Ascending aorta (tissue), 2 donors: ENCODE data around the gene NFIA. TPM values are rescaled to one million over a fixed set of nuclear protein-coding genes. Genes with fewer than 3 reads are reported as not detected.
A peak's percentile ranks its signal among the peaks of the same experiment; 100 is the strongest.

Source experiments
- DNase-seq, 2 donors: peaks; one replicate each; pipeline ENCODE4 v3.0.0-alpha.2; 2019; ENCODE audit warnings: low spot score in 2 of 2
- H3K27ac ChIP-seq, 2 donors: fragments of 200-600 bp; sonication (generic); one replicate each; pipeline ENCODE4 v1.5.1; 2016 to 2017; ENCODE audit warnings: mild to moderate bottlenecking in 1 of 2
- H3K27me3 ChIP-seq: fragments of 200-600 bp; sonication (generic); one replicate; pipeline ENCODE4 v1.5.1; 2017
- H3K36me3 ChIP-seq, 2 donors: fragments of 200-600 bp; sonication (generic); one replicate each; pipeline ENCODE4 v1.5.1; 2016
- H3K4me1 ChIP-seq, 2 donors: fragments of 200-600 bp; sonication (generic); one replicate each; pipeline ENCODE4 v1.5.1; 2016 to 2017; ENCODE audit warnings: mild to moderate bottlenecking in 1 of 2
- H3K4me3 ChIP-seq, 2 donors: fragments of 200-600 bp; sonication (generic); one replicate each; pipeline ENCODE4 v1.5.1; 2016 to 2017; ENCODE audit warnings: mild to moderate bottlenecking in 1 of 2
- H3K9me3 ChIP-seq, 2 donors: fragments of 200-600 bp; sonication (generic); one replicate each; pipeline ENCODE4 v1.5.1; 2016
- CTCF ChIP-seq, 3 experiments: fragments of 200-600 bp in 2 of 3; fragments of 450-650 bp in 1 of 3; sonication (generic) in 2 of 3; IDR thresholded peaks; one replicate each; pipeline ENCODE4 v1.5.1; 2016 to 2019; ENCODE audit warnings: antibody characterized with exemption in 3 of 3, mild to moderate bottlenecking in 1 of 3, moderate library complexity in 1 of 3
- intact Hi-C: fragments of 100-400 bp; cut with DNase I; formaldehyde crosslinking; loops from one replicate; pipeline ENCODE4 v1.15.1; 2023
- total RNA-seq: library from RNA; depleted of rRNA; stranded (reverse); fragments of >200 nt; gene quantifications from one replicate; pipeline ENCODE4 v1.1.0, GENCODE V29; 2016

Gene NFIA
- total RNA-seq, 1 donor from 2014 or later, result 52.0 TPM

- Histone ChIP-seq H3K27me3 (no peaks in the 10 kb centered on the region), H3K36me3 (no peaks in the 10 kb centered on the region), H3K4me1 (peaks cover 5 to 47% of the 10 kb centered on the region in 2 donors), H3K4me3 (peak overlapping the region in 1 of 2 donors; percentile 14), H3K27ac (peak overlapping the region; percentile 84 to 92), H3K9me3 (no peaks in the 10 kb centered on the region)
- DNase-seq, result no peak
- TF ChIP-seq CTCF (IDR thresholded peaks at IDR 0.05), result no peak
- intact Hi-C loops, result loop anchor here (5.0 kb wide), 3 partner anchors 86 to 139 kb away; partner anchors contain the start of gene NFIA
Observed at GRCh38 chr1:61191433-61191720, 109.0 kb downstream of the NFIA start.

- H3K36me3 ChIP-seq, result no peaks in the 10 kb centered on the region
- DNase-seq, result no peak
- TF ChIP-seq CTCF (IDR thresholded peaks at IDR 0.05), result no peak
- H3K9me3 ChIP-seq, result no peaks in the 10 kb centered on the region
- no peaks in the 10 kb centered on the region for H3K27me3 ChIP-seq
- H3K4me3 ChIP-seq, result peak overlapping the region in 1 of 2 donors; percentile 25
- peak overlapping the region; percentile 84 to 92 for H3K27ac ChIP-seq
- peaks cover 5 to 42% of the 10 kb centered on the region in 2 donors for H3K4me1 ChIP-seq
- intact Hi-C loops, result loop anchor here (5.0 kb wide), 3 partner anchors 85 to 140 kb away; partner anchors contain the start of gene NFIA
Observed at GRCh38 chr1:61192663-61193330, 110.4 kb downstream of the NFIA start.

- Histone ChIP-seq H3K4me1 (peaks cover 8 to 39% of the 10 kb centered on the region in 2 donors), H3K27me3 (no peaks in the 10 kb centered on the region), H3K36me3 (no peaks in the 10 kb centered on the region), H3K4me3 (no peak overlapping the region), H3K9me3 (no peaks in the 10 kb centered on the region), H3K27ac (peak overlapping the region; percentile 84 to 92)
- no peak for DNase-seq
- intact Hi-C loops, result loop anchor here (5.0 kb wide), 3 partner anchors 83 to 142 kb away; partner anchors contain the start of gene NFIA
- TF ChIP-seq CTCF (IDR thresholded peaks at IDR 0.05), result no peak
Observed at GRCh38 chr1:61193808-61194207, 111.4 kb downstream of the NFIA start.

GRCh38 chr1:61198554-61198953, 116.2 kb downstream of the NFIA start:
- H3K27ac ChIP-seq, result peak overlapping the region; percentile 84 to 92
- DNase-seq, result no peak
- H3K27me3 ChIP-seq, result no peaks in the 10 kb centered on the region
- no peaks in the 10 kb centered on the region for H3K36me3 ChIP-seq
- H3K9me3 ChIP-seq, result no peaks in the 10 kb centered on the region
- intact Hi-C loops, result no loop called here
- H3K4me1 ChIP-seq, result peaks cover 4 to 35% of the 10 kb centered on the region in 2 donors
- TF ChIP-seq CTCF (IDR thresholded peaks at IDR 0.05), result no peak
- H3K4me3 ChIP-seq, result peak overlapping the region in 1 of 2 donors; percentile 37

- peak overlapping the region; percentile 29 to 47 for H3K27ac ChIP-seq
- H3K9me3 ChIP-seq, result no peaks in the 10 kb centered on the region
- no peak for TF ChIP-seq CTCF (IDR thresholded peaks at IDR 0.05)
- no peak for DNase-seq
- no peaks in the 10 kb centered on the region for H3K36me3 ChIP-seq
- intact Hi-C loops, result no loop called here
- no peaks in the 10 kb centered on the region for H3K27me3 ChIP-seq
- peaks cover 4 to 43% of the 10 kb centered on the region in 2 donors for H3K4me1 ChIP-seq
- H3K4me3 ChIP-seq, result no peak overlapping the region
Observed at GRCh38 chr1:61201035-61201434, 118.7 kb downstream of the NFIA start.
